ENCODE measurements around the gene ASXL3.

The ASXL3 gene

DNA sequence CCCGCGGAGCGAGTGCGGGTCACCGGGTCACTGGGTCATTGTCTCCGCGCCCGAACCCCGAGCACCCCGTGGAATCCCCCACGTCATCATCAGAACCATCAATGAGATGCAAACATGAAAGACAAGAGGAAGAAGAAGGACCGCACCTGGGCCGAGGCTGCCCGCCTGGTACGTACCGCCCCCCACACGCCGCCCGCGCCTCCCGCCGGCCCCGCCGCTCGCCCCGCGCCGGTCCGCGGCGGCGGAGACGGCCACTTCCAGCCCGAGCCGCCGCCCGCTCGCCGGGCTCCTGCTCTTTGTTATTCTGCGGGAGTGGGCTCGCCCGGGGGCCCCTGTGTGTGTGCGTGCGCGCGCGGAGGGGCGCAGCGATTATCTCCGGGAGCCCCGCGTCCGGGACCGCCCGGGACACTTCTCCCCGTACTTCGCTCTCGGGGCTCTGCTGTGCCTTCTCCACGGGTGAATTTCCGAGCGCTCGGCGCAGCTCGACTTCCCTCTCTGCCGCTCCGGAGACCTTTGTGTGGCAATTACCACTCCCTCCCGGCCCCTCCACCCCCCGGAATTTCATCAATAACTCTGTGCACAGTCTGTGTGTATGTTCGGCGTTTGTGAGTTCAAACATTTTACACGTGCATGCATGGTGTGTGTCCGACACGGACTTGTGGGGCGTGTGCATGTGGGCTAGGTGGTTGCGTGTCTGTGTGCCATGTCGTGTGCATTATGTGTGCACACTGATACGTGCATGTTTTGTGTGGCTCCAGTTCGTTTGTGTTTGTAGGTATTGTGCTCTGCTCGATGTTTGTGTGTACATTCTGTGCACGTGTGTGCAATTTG, 714 bp downstream of the ASXL3 start:
- H3K4me1 Mint-ChIP-seq: peaks cover 41% of the 10 kb centered on the region
- TF ChIP-seq, protein P1, sequence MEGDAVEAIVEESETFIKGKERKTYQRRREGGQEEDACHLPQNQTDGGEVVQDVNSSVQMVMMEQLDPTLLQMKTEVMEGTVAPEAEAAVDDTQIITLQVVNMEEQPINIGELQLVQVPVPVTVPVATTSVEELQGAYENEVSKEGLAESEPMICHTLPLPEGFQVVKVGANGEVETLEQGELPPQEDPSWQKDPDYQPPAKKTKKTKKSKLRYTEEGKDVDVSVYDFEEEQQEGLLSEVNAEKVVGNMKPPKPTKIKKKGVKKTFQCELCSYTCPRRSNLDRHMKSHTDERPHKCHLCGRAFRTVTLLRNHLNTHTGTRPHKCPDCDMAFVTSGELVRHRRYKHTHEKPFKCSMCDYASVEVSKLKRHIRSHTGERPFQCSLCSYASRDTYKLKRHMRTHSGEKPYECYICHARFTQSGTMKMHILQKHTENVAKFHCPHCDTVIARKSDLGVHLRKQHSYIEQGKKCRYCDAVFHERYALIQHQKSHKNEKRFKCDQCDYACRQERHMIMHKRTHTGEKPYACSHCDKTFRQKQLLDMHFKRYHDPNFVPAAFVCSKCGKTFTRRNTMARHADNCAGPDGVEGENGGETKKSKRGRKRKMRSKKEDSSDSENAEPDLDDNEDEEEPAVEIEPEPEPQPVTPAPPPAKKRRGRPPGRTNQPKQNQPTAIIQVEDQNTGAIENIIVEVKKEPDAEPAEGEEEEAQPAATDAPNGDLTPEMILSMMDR (IDR thresholded peaks at IDR 0.05): no peak
- H3K27ac Mint-ChIP-seq: no peak overlapping the region
- peaks cover 3% of the 10 kb centered on the region for H3K9me3 Mint-ChIP-seq
- H3K4me3 Mint-ChIP-seq: no peak overlapping the region
- H3K27me3 Mint-ChIP-seq (ENCODE audit: low read depth, poor library complexity): peaks cover 7% of the 10 kb centered on the region
- no peaks in the 10 kb centered on the region for H3K36me3 Mint-ChIP-seq (ENCODE audit: low read depth)
- DNase-seq: peak; percentile 60

DNA sequence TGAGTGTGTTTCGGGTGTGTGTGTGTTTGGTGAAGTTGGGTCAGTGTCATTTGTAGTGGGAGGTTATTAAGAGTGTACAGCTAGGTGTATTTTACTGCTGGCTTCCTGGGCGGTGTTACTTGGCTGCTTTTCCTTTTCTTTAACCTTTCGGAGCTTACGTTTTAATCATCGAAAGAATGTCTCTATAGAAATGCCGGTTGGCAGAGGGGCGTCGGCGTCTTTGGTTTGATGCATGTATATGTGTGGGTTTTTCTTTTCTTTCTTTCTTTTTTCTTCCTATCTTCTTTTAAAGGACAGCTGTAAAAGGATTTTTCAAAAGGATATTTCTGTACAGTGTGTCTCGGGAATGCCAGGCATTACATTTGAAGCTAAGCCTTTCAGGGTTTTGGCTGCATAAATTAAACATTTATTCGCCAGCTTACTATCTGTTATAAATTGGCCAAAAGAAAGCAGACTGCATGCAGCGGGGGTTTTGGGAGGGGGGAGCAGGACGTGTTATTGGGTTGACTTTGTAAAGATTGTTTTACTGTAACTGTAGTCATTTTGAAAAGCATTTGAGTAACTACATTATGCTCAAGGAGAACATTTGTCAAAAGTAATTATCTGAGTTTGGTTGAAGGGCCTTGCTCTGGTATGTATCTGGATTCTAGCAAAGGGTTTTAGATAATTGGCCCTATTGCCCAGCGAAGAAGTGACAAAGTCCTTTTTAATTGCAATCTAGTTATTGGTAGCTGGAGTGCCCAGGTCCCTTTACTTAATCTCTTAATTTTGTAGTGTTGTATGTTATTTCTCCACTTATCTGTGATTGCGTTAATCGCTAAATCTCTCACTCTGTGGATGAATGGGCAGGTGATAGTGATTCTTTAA, 1.6 kb downstream of the ASXL3 start:
- H3K27ac Mint-ChIP-seq: no peak overlapping the region
- DNase-seq: peak; percentile 6
- no peak overlapping the region for H3K4me3 Mint-ChIP-seq
- peaks cover 7% of the 10 kb centered on the region for H3K27me3 Mint-ChIP-seq (ENCODE audit: low read depth, poor library complexity)
- TF ChIP-seq, protein P1 (IDR thresholded peaks at IDR 0.05): no peak
- peaks cover 3% of the 10 kb centered on the region for H3K9me3 Mint-ChIP-seq
- peaks cover 44% of the 10 kb centered on the region for H3K4me1 Mint-ChIP-seq
- H3K36me3 Mint-ChIP-seq (ENCODE audit: low read depth): no peaks in the 10 kb centered on the region

DNA sequence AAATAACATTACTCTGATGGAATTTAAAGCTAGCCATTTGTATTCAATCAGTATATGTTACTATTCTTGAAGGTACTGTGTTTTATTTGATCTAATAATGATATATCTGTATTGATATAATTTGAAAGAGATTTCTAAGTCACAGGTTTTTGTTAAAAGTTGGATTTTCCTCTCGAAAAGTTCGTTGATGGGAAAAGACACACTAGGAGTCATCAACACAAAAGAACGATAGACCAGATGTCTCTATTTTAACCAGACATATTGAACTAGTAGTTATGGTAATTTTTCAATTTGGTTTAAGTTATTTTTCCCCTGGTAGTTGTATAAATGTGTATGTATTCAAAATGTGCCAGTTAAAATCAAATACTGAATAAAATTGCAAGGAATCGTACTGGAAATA, 2.5 kb downstream of the ASXL3 start:
- Mint-ChIP-seq H3K4me3 (no peak overlapping the region), H3K9me3 (no peaks in the 10 kb centered on the region), H3K27ac (no peak overlapping the region), H3K27me3 (ENCODE audit: low read depth, poor library complexity) (no peaks in the 10 kb centered on the region), H3K36me3 (ENCODE audit: low read depth) (no peaks in the 10 kb centered on the region), H3K4me1 (peaks cover 41% of the 10 kb centered on the region)
- no peak for DNase-seq
- TF ChIP-seq, protein P1 (IDR thresholded peaks at IDR 0.05): no peak

DNA sequence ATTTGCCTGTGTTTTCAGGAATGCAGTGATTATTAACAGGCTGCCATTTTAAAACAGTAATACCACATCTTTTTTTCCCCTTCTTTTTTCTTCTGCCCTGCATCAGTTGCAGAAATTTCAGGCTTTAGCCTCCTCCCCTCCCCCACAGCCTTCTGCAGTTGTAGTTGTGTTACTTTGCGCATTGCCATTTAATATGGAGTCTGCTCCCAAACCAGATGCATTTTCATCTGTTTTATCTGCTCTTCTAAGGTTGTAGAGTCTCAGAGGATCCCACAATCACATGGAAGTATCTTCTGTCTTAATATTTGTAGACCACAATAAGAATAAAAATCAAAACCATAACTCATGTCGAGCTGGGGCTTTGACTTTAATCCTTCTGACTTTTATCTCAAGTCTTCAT, 3.8 kb downstream of the ASXL3 start:
- peak overlapping the region; percentile 12 for H3K27ac Mint-ChIP-seq
- peaks cover 5% of the 10 kb centered on the region for H3K36me3 Mint-ChIP-seq (ENCODE audit: low read depth)
- peaks cover 35% of the 10 kb centered on the region for H3K4me1 Mint-ChIP-seq
- DNase-seq: no peak
- TF ChIP-seq, protein P1 (IDR thresholded peaks at IDR 0.05): no peak
- H3K27me3 Mint-ChIP-seq (ENCODE audit: low read depth, poor library complexity): no peaks in the 10 kb centered on the region
- peak overlapping the region; percentile 68 for H3K4me3 Mint-ChIP-seq
- peaks cover 5% of the 10 kb centered on the region for H3K9me3 Mint-ChIP-seq

DNA sequence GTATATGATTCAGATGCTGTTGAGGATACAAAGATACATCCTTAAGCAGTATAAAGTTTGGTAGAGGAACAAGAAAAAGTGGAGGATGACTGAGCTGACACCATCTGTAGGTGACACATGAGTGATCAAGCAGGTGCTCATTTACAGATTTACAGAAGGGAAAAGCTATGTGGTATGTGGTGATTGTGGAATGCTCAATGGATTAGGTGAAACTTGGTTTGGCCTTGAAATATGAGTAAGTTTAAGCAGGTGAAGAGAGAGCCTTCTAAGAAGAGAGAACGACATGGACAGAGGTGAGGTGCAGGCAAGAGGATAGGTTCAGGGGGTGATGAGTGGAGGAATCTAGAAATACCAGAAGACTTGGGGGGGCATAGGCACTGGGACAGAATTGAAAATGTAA, 5.9 kb downstream of the ASXL3 start:
- TF ChIP-seq, protein P1 (IDR thresholded peaks at IDR 0.05): no peak
- peaks cover 13% of the 10 kb centered on the region for H3K36me3 Mint-ChIP-seq (ENCODE audit: low read depth)
- H3K27ac Mint-ChIP-seq: no peak overlapping the region
- no peak overlapping the region for H3K4me3 Mint-ChIP-seq
- H3K27me3 Mint-ChIP-seq (ENCODE audit: low read depth, poor library complexity): no peaks in the 10 kb centered on the region
- H3K4me1 Mint-ChIP-seq: peaks cover 31% of the 10 kb centered on the region
- peaks cover 21% of the 10 kb centered on the region for H3K9me3 Mint-ChIP-seq
- no peak for DNase-seq

Measured in nephron progenitor cell (in vitro differentiated cells).